ENCODE measurements around the gene DNAH2. TPM values are rescaled to one million over a fixed set of nuclear protein-coding genes. Genes with fewer than 3 reads are reported as not detected.

Gene DNAH2
- total and polyA plus RNA-seq, 2 of the 13 experiments (the other 11 are each of a cell fraction or from before 2014, with no cell fraction given), result not detected

GRCh38 chr17:7687908-7688807, 29.4 kb upstream of the DNAH2 start, which contains the start of gene WRAP53 (continued):
- peak; percentile 76; the same call in 1 of the 2 replicates for TF ChIP-seq PHF21A (CRISPR knock-in tag; IDR thresholded peaks at IDR 0.05)
- no peak for TF ChIP-seq ZNF451 (CRISPR knock-in tag; IDR thresholded peaks at IDR 0.05)
- no peak for TF ChIP-seq MEIS1 (CRISPR knock-in tag; IDR thresholded peaks at IDR 0.05; ENCODE audit: borderline replicate concordance)
- TF ChIP-seq TARDBP (CRISPR knock-in tag; IDR thresholded peaks at IDR 0.05), result no peak
- TF ChIP-seq E2F5 (CRISPR knock-in tag; conservative IDR thresholded peaks at IDR 0.05), result peak; percentile 89
- TF ChIP-seq MAFG (CRISPR knock-in tag; IDR thresholded peaks at IDR 0.05), result no peak
- no peak for TF ChIP-seq MYNN (CRISPR knock-in tag; IDR thresholded peaks at IDR 0.05; ENCODE audit: low read depth)
- TF ChIP-seq HHEX (CRISPR knock-in tag; IDR thresholded peaks at IDR 0.05), result 0 out of 2 replicates have a peak, but pooled peaks have one; percentile 40
- TF ChIP-seq ZNF605 (CRISPR knock-in tag; IDR thresholded peaks at IDR 0.05), result peak; percentile 68; the same call in 1 of the 2 replicates
- TF ChIP-seq CSRNP2 (CRISPR knock-in tag; conservative IDR thresholded peaks at IDR 0.05; ENCODE audit: low read depth), result no peak
- TF ChIP-seq GFI1 (CRISPR knock-in tag; IDR thresholded peaks at IDR 0.05; ENCODE audit: borderline replicate concordance), result no peak
- TF ChIP-seq ZNF251 (CRISPR knock-in tag; IDR thresholded peaks at IDR 0.05), result no peak
- TF ChIP-seq PAF1 (CRISPR knock-in tag; IDR thresholded peaks at IDR 0.05), result no peak
- no peak for TF ChIP-seq ATF6 (CRISPR knock-in tag; conservative IDR thresholded peaks at IDR 0.05)
- TF ChIP-seq ZNF331 (CRISPR knock-in tag; IDR thresholded peaks at IDR 0.05), result no peak
- peak; percentile 94 for TF ChIP-seq HCFC1 (IDR thresholded peaks at IDR 0.05; ENCODE audit: low read depth, low read length)
- no peak for TF ChIP-seq XBP1 (CRISPR knock-in tag; IDR thresholded peaks at IDR 0.05)
- TF ChIP-seq SAP130 (CRISPR knock-in tag; IDR thresholded peaks at IDR 0.05; ENCODE audit: low read depth), result peak; percentile 96
- no peak for TF ChIP-seq CC2D1A (CRISPR knock-in tag; IDR thresholded peaks at IDR 0.05)
- TF ChIP-seq FOXP4 (CRISPR knock-in tag; IDR thresholded peaks at IDR 0.05), result no peak; the same call in 1 of the 2 replicates
- TF ChIP-seq CREB3 (CRISPR knock-in tag; IDR thresholded peaks at IDR 0.05), result no peak
- TF ChIP-seq ZNF557 (CRISPR knock-in tag; IDR thresholded peaks at IDR 0.05), result no peak
- TF ChIP-seq SRF (IDR thresholded peaks at IDR 0.05; ENCODE audit: low read depth, low read length), result peak; percentile 13; the same call in 1 of the 2 replicates
